Measurements from ENCODE around the gene EIF4ENIF1.

Gene EIF4ENIF1

GRCh38 chr22:31504282-31504681 is 14.6 kb upstream of the EIF4ENIF1 start:
- no peak for DNase-seq (ENCODE audit: low read depth)
- no peak for TF ChIP-seq POLR2A (IDR thresholded peaks at IDR 0.05; ENCODE audit: extremely low read depth, insufficient read length)
- no peak for TF ChIP-seq MAX (IDR thresholded peaks at IDR 0.05; ENCODE audit: low read depth, low read length)
- TF ChIP-seq MYC (IDR thresholded peaks at IDR 0.05; ENCODE audit: low read depth, low read length), result no peak
- no peak for TF ChIP-seq CTCF (IDR thresholded peaks at IDR 0.05; ENCODE audit: low read depth, low read length)
- no peak overlapping the region for H3K4me3 ChIP-seq (ENCODE audit: low read depth, low read length)

GRCh38 chr22:31503211-31503964 is 13.7 kb upstream of the EIF4ENIF1 start:
- H3K4me3 ChIP-seq (ENCODE audit: low read depth, low read length), result no peak overlapping the region

DNA sequence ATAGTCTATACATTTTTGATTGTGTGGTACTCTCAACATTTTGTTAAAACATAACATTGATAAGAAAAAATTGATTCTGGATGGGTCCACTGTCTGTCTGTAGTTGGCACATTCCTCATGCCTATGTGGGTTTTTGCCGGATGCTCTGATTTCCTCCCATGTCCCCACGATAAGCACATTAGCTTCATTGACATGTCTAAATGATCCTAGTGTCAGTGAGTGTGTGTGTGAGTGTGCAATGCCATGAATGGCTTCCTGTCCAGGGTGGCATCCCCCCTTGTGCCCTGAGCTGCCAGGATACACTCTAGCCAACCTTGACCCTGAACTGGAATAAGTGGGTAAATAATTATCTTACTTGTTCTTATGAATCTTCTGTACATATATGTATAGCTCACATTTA is 12.1 kb upstream of the EIF4ENIF1 start:
- DNase-seq (ENCODE audit: low read depth), result no peak
- no peak overlapping the region for H3K4me3 ChIP-seq (ENCODE audit: low read depth, low read length)
- TF ChIP-seq MYC (IDR thresholded peaks at IDR 0.05; ENCODE audit: low read depth, low read length) (no peak), CTCF (IDR thresholded peaks at IDR 0.05; ENCODE audit: low read depth, low read length) (no peak), POLR2A (IDR thresholded peaks at IDR 0.05; ENCODE audit: extremely low read depth, insufficient read length) (no peak), MAX (IDR thresholded peaks at IDR 0.05; ENCODE audit: low read depth, low read length) (no peak)

More at GRCh38 chr22:31503211-31503964, 13.7 kb upstream of the EIF4ENIF1 start:
- TF ChIP-seq MYC (IDR thresholded peaks at IDR 0.05; ENCODE audit: low read depth, low read length) (no peak), POLR2A (IDR thresholded peaks at IDR 0.05; ENCODE audit: extremely low read depth, insufficient read length) (no peak), CTCF (IDR thresholded peaks at IDR 0.05; ENCODE audit: low read depth, low read length) (no peak), MAX (IDR thresholded peaks at IDR 0.05; ENCODE audit: low read depth, low read length) (no peak)
- DNase-seq (ENCODE audit: low read depth), result no peak

- peak overlapping the region; percentile 69 for H3K4me3 ChIP-seq (ENCODE audit: low read depth, low read length)
- DNase-seq (ENCODE audit: low read depth), result no peak
- TF ChIP-seq CTCF (IDR thresholded peaks at IDR 0.05; ENCODE audit: low read depth, low read length) (no peak), MYC (IDR thresholded peaks at IDR 0.05; ENCODE audit: low read depth, low read length) (no peak), MAX (IDR thresholded peaks at IDR 0.05; ENCODE audit: low read depth, low read length) (no peak), POLR2A (IDR thresholded peaks at IDR 0.05; ENCODE audit: extremely low read depth, insufficient read length) (no peak)
These were observed 7.7 kb upstream of the EIF4ENIF1 start for GRCh38 chr22:31497148-31497938.

DNA sequence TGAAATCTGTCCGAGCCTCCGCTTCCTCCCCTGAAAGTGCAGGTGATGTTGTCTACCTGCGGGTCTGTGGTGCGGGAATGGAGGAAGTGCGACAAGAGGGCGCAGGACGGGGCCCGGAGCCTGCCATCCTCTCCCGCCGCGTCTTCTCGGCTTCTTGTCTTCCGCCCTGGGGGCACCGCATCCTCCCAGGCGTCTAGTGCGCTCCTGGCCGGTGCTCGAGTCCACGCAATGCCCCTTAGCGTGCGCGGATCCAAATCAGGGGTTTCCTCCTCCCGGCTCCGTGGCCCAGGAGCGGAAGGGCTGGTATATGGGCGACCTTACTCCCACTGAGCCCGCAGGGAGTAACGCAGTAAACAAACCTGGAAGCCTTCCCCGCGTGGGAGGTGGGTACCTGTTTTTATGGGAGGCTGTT is 7.1 kb upstream of the EIF4ENIF1 start:
- no peak for TF ChIP-seq MAX (IDR thresholded peaks at IDR 0.05; ENCODE audit: low read depth, low read length)
- no peak for TF ChIP-seq MYC (IDR thresholded peaks at IDR 0.05; ENCODE audit: low read depth, low read length)
- TF ChIP-seq CTCF (IDR thresholded peaks at IDR 0.05; ENCODE audit: low read depth, low read length), result no peak
- no peak for TF ChIP-seq POLR2A (IDR thresholded peaks at IDR 0.05; ENCODE audit: extremely low read depth, insufficient read length)
- peak; percentile 54 for DNase-seq (ENCODE audit: low read depth)
- peak overlapping the region; percentile 69 for H3K4me3 ChIP-seq (ENCODE audit: low read depth, low read length)
